Activated naive CD8-positive, alpha-beta T cell treated with anti-CD3 and anti-CD28 coated beads, Interleukin-2, amount 50 U/mL, for 24 hours (primary cell): ENCODE measurements around the gene AFF3.
"Not testable (repeated sequence)": the region's sequence is repeated elsewhere in the genome, so short reads cannot be mapped to it uniquely, and the experiment has no call there.

Experiments
- ATAC-seq: fragments of 150-1000 bp; cut with Tn5 transposase; one replicate; pipeline ENCODE4 v1.10.0; 2021
- DNase-seq: peaks from one replicate; pipeline ENCODE4 v3.0.0; 2021
- H3K27ac Mint-ChIP-seq: one replicate; pipeline ENCODE4 v1.8.0; 2021; ENCODE audit warnings: mild to moderate bottlenecking, mixed read lengths
- H3K27me3 Mint-ChIP-seq: one replicate; pipeline ENCODE4 v1.8.0; 2021; ENCODE audit warnings: mixed read lengths
- H3K36me3 Mint-ChIP-seq: one replicate; pipeline ENCODE4 v1.8.0; 2021; ENCODE audit warnings: low read depth, mixed read lengths
- H3K4me1 Mint-ChIP-seq: one replicate; pipeline ENCODE4 v1.8.0; 2021; ENCODE audit warnings: mixed read lengths
- H3K4me3 Mint-ChIP-seq: one replicate; pipeline ENCODE4 v1.8.0; 2021; ENCODE audit warnings: mild to moderate bottlenecking, moderate library complexity, mixed read lengths
- H3K9me3 Mint-ChIP-seq: one replicate; pipeline ENCODE4 v1.8.0; 2021; ENCODE audit warnings: mixed read lengths

AFF3 gene

GRCh38 chr2:99682275-99683060, 459.9 kb downstream of the AFF3 start:
- no peaks in the 10 kb centered on the region for H3K27me3 Mint-ChIP-seq
- DNase-seq (no peak), ATAC-seq (no peak)

GRCh38 chr2:99680946-99681345, 461.4 kb downstream of the AFF3 start:
- Mint-ChIP-seq H3K4me3 (no peak overlapping the region), H3K27me3 (no peaks in the 10 kb centered on the region), H3K36me3 (no peaks in the 10 kb centered on the region), H3K27ac (no peak overlapping the region), H3K4me1 (no peaks in the 10 kb centered on the region), H3K9me3 (no peaks in the 10 kb centered on the region)
- DNase-seq (no peak), ATAC-seq (no peak)

More at GRCh38 chr2:99682275-99683060, 459.9 kb downstream of the AFF3 start:
- H3K36me3 Mint-ChIP-seq, result no peaks in the 10 kb centered on the region
- no peak overlapping the region for H3K4me3 Mint-ChIP-seq
- no peaks in the 10 kb centered on the region for H3K9me3 Mint-ChIP-seq
- no peaks in the 10 kb centered on the region for H3K4me1 Mint-ChIP-seq
- no peak overlapping the region for H3K27ac Mint-ChIP-seq

- Mint-ChIP-seq H3K9me3 (no peaks in the 10 kb centered on the region), H3K4me3 (no peak overlapping the region), H3K27ac (no peak overlapping the region), H3K27me3 (no peaks in the 10 kb centered on the region), H3K4me1 (no peaks in the 10 kb centered on the region), H3K36me3 (no peaks in the 10 kb centered on the region)
- no peak for DNase-seq
- no peak for ATAC-seq
Observed at GRCh38 chr2:99679518-99679917, 462.9 kb downstream of the AFF3 start.

GRCh38 chr2:99678625-99679024, 463.8 kb downstream of the AFF3 start:
- no peak for ATAC-seq
- Mint-ChIP-seq H3K4me3 (no peak overlapping the region), H3K27ac (no peak overlapping the region), H3K36me3 (no peaks in the 10 kb centered on the region), H3K9me3 (no peaks in the 10 kb centered on the region), H3K27me3 (no peaks in the 10 kb centered on the region), H3K4me1 (no peaks in the 10 kb centered on the region)
- DNase-seq, result no peak

- ATAC-seq, result no peak
- no peaks in the 10 kb centered on the region for H3K4me1 Mint-ChIP-seq
- no peaks in the 10 kb centered on the region for H3K27me3 Mint-ChIP-seq
Observed at GRCh38 chr2:99677814-99678213, 464.6 kb downstream of the AFF3 start.

GRCh38 chr2:99675130-99675661, 467.2 kb downstream of the AFF3 start:
- Mint-ChIP-seq H3K4me3 (no peak overlapping the region), H3K4me1 (no peaks in the 10 kb centered on the region), H3K9me3 (no peaks in the 10 kb centered on the region), H3K27ac (no peak overlapping the region), H3K36me3 (no peaks in the 10 kb centered on the region), H3K27me3 (no peaks in the 10 kb centered on the region)
- no peak for ATAC-seq
- no peak for DNase-seq

More at GRCh38 chr2:99677814-99678213, 464.6 kb downstream of the AFF3 start:
- DNase-seq, result no peak
- no peaks in the 10 kb centered on the region for H3K36me3 Mint-ChIP-seq
- H3K27ac Mint-ChIP-seq, result no peak overlapping the region
- no peaks in the 10 kb centered on the region for H3K9me3 Mint-ChIP-seq
- H3K4me3 Mint-ChIP-seq, result no peak overlapping the region

- no peak overlapping the region for H3K27ac Mint-ChIP-seq
- H3K4me3 Mint-ChIP-seq, result no peak overlapping the region
- no peaks in the 10 kb centered on the region for H3K27me3 Mint-ChIP-seq
- DNase-seq, result no peak
- peaks cover 3% of the 10 kb centered on the region for H3K36me3 Mint-ChIP-seq
- ATAC-seq, result no peak
- H3K4me1 Mint-ChIP-seq, result no peaks in the 10 kb centered on the region
- H3K9me3 Mint-ChIP-seq, result peaks cover 3% of the 10 kb centered on the region
Observed at GRCh38 chr2:99674090-99674489, 468.3 kb downstream of the AFF3 start.

GRCh38 chr2:99672766-99673350, 469.5 kb downstream of the AFF3 start:
- peaks cover 6% of the 10 kb centered on the region for H3K9me3 Mint-ChIP-seq
- ATAC-seq (no peak), DNase-seq (no peak)
- H3K4me1 Mint-ChIP-seq, result no peaks in the 10 kb centered on the region
- no peak overlapping the region for H3K4me3 Mint-ChIP-seq
- H3K36me3 Mint-ChIP-seq, result peaks cover 3% of the 10 kb centered on the region
- H3K27me3 Mint-ChIP-seq, result no peaks in the 10 kb centered on the region
- no peak overlapping the region for H3K27ac Mint-ChIP-seq

GRCh38 chr2:99670768-99671734, 471.3 kb downstream of the AFF3 start:
- DNase-seq (no peak), ATAC-seq (no peak)
- Mint-ChIP-seq H3K27me3 (no peaks in the 10 kb centered on the region), H3K9me3 (peaks cover 7% of the 10 kb centered on the region), H3K36me3 (peaks cover 11% of the 10 kb centered on the region), H3K4me1 (no peaks in the 10 kb centered on the region), H3K4me3 (no peak overlapping the region), H3K27ac (no peak overlapping the region)

GRCh38 chr2:99666256-99666655, 476.1 kb downstream of the AFF3 start:
- ATAC-seq (no peak), DNase-seq (no peak)
- Mint-ChIP-seq H3K27me3 (no peaks in the 10 kb centered on the region), H3K36me3 (peaks cover 11% of the 10 kb centered on the region), H3K9me3 (peaks cover 11% of the 10 kb centered on the region), H3K4me1 (no peaks in the 10 kb centered on the region), H3K27ac (no peak overlapping the region), H3K4me3 (no peak overlapping the region)

- no peak for DNase-seq
- no peaks in the 10 kb centered on the region for H3K4me1 Mint-ChIP-seq
- no peak overlapping the region for H3K4me3 Mint-ChIP-seq
- no peaks in the 10 kb centered on the region for H3K27me3 Mint-ChIP-seq
- H3K36me3 Mint-ChIP-seq, result peaks cover 8% of the 10 kb centered on the region
- H3K27ac Mint-ChIP-seq, result no peak overlapping the region
- ATAC-seq, result no peak
- peaks cover 5% of the 10 kb centered on the region for H3K9me3 Mint-ChIP-seq
Observed at GRCh38 chr2:99663641-99664040, 478.7 kb downstream of the AFF3 start.

GRCh38 chr2:99662761-99663341, 479.5 kb downstream of the AFF3 start:
- peaks cover 5% of the 10 kb centered on the region for H3K9me3 Mint-ChIP-seq
- no peaks in the 10 kb centered on the region for H3K4me1 Mint-ChIP-seq
- no peaks in the 10 kb centered on the region for H3K27me3 Mint-ChIP-seq
- H3K36me3 Mint-ChIP-seq, result peaks cover 8% of the 10 kb centered on the region
- H3K27ac Mint-ChIP-seq, result no peak overlapping the region
- H3K4me3 Mint-ChIP-seq, result no peak overlapping the region
- no peak for DNase-seq
- ATAC-seq, result no peak

- not testable (repeated sequence) for H3K9me3 Mint-ChIP-seq, H3K27me3 Mint-ChIP-seq, ATAC-seq, DNase-seq, H3K4me1 Mint-ChIP-seq, H3K36me3 Mint-ChIP-seq, H3K4me3 Mint-ChIP-seq, H3K27ac Mint-ChIP-seq
Observed at GRCh38 chr2:99661761-99662160, 480.6 kb downstream of the AFF3 start.
